Activated CD8-positive, alpha-beta memory T cell treated with anti-CD3 and anti-CD28 coated beads, Interleukin-2, amount 50 U/mL, for 48 hours (primary cell): ENCODE data around the gene SLC20A1.
A peak's percentile ranks its signal among the peaks of the same experiment; 100 is the strongest.
"Not testable (repeated sequence)": the region's sequence is repeated elsewhere in the genome, so short reads cannot be mapped to it uniquely, and the experiment has no call there.

ENCODE experiments used
- DNase-seq: peaks from one replicate; pipeline ENCODE4 v3.0.0-alpha.2; 2020

Gene SLC20A1

GRCh38 chr2:112645310-112646101 lies at the start of gene SLC20A1:
SLC20A1 (plus strand) TSS chr2:112645939; CDS start chr2:112646829, 890 bp downstream.
- peak; percentile 100 for DNase-seq

- DNase-seq = no peak
These were observed 48.0 kb upstream of the SLC20A1 start for GRCh38 chr2:112597537-112598322.

GRCh38 chr2:112600634-112601033 lies 45.1 kb upstream of the SLC20A1 start:
- no peak for DNase-seq

GRCh38 chr2:112601754-112602153 lies 44.0 kb upstream of the SLC20A1 start:
- no peak for DNase-seq

- no peak for DNase-seq
These were observed 42.8 kb upstream of the SLC20A1 start for GRCh38 chr2:112602917-112603316.

- DNase-seq = no peak
These were observed 42.0 kb upstream of the SLC20A1 start for GRCh38 chr2:112603731-112604130.

GRCh38 chr2:112604952-112605351 lies 40.8 kb upstream of the SLC20A1 start:
- DNase-seq = no peak

- DNase-seq = no peak
These were observed 39.8 kb upstream of the SLC20A1 start for GRCh38 chr2:112605926-112606325.

- no peak for DNase-seq
These were observed 39.2 kb upstream of the SLC20A1 start for GRCh38 chr2:112606547-112606946.

GRCh38 chr2:112607680-112608438 lies 37.9 kb upstream of the SLC20A1 start:
- no peak for DNase-seq

GRCh38 chr2:112609320-112609719 lies 36.4 kb upstream of the SLC20A1 start:
- not testable (repeated sequence) for DNase-seq

- DNase-seq = not testable (repeated sequence)
These were observed 33.5 kb upstream of the SLC20A1 start for GRCh38 chr2:112612283-112612682.

- DNase-seq = no peak
These were observed 31.4 kb upstream of the SLC20A1 start for GRCh38 chr2:112614201-112614840.

GRCh38 chr2:112615051-112615450 lies 30.7 kb upstream of the SLC20A1 start:
- no peak for DNase-seq

- not testable (repeated sequence) for DNase-seq
These were observed 29.9 kb upstream of the SLC20A1 start for GRCh38 chr2:112615798-112616197.

GRCh38 chr2:112618383-112618782 lies 27.4 kb upstream of the SLC20A1 start:
- DNase-seq = no peak

- DNase-seq = no peak
These were observed 23.8 kb upstream of the SLC20A1 start for GRCh38 chr2:112621790-112622527.

- no peak for DNase-seq
These were observed 23.2 kb upstream of the SLC20A1 start for GRCh38 chr2:112622528-112622849.

- DNase-seq = peak; percentile 78
These were observed 21.6 kb upstream of the SLC20A1 start for GRCh38 chr2:112623913-112624777.

GRCh38 chr2:112625474-112626114 lies 20.1 kb upstream of the SLC20A1 start:
- peak; percentile 45 for DNase-seq
